Urinary bladder (tissue), 4 donors: ENCODE results near the gene CPLX3. TPM values are rescaled to one million over a fixed set of nuclear protein-coding genes. Genes with fewer than 3 reads are reported as not detected.

Experiments used
- DNase-seq: peaks from one replicate; pipeline ENCODE4 v3.0.0-alpha.2; 2015; ENCODE audit errors: extremely low spot score
- H3K27ac ChIP-seq: one replicate; pipeline ENCODE4 v1.5.1; 2013; ENCODE audit warnings: low read depth, mild to moderate bottlenecking, moderate library complexity
- H3K36me3 ChIP-seq: one replicate; pipeline ENCODE4 v1.6.1; 2013; ENCODE audit warnings: mild to moderate bottlenecking, moderate library complexity; ENCODE audit not compliant: insufficient read depth
- H3K4me1 ChIP-seq: one replicate; pipeline ENCODE4 v1.6.1; 2013; ENCODE audit warnings: mild to moderate bottlenecking, moderate library complexity; ENCODE audit not compliant: insufficient read depth
- H3K4me3 ChIP-seq: one replicate; pipeline ENCODE4 v1.5.1; 2013; ENCODE audit warnings: low read depth, low read length
- WGBS: extraction: QIAGEN DNeasy Blood & Tissue Kit; methylation state at CpG from one replicate; pipeline ENCODE4 v1.1.7; 2013; 5-methylcytosine and 5-hydroxymethylcytosine counted together
- polyA plus RNA-seq: library from polyadenylated mRNA; stranded (reverse); fragments of 200-250 nt; gene quantifications from one replicate; pipeline ENCODE4 v1.2.3, GENCODE V29; 2013
- total RNA-seq: library from RNA; depleted of rRNA; stranded (reverse); fragments of >200 nt; gene quantifications from one replicate; pipeline ENCODE4 v1.2.3, GENCODE V29; 2014
- donor health status: healthy with polysubstance abuse.
- donor health status: healthy.

The CPLX3 gene
- total and polyA plus RNA-seq, 2 donors, result 0.22 TPM; not detected in 1

- no peak overlapping the region for H3K27ac ChIP-seq
- 77% methylated on average over 12 of the region's 12 CpGs for WGBS
- H3K4me1 ChIP-seq, result no peaks in the 10 kb centered on the region
- DNase-seq, result no peak
- H3K4me3 ChIP-seq, result no peak overlapping the region
- no peaks in the 10 kb centered on the region for H3K36me3 ChIP-seq
These were observed 34.0 kb upstream of the CPLX3 start for GRCh38 chr15:74792227-74793016.

- Histone ChIP-seq H3K4me3 (no peak overlapping the region), H3K36me3 (no peaks in the 10 kb centered on the region), H3K27ac (no peak overlapping the region), H3K4me1 (no peaks in the 10 kb centered on the region)
- WGBS, result 70% methylated on average over 12 of the region's 12 CpGs
- DNase-seq, result no peak
These were observed 33.0 kb upstream of the CPLX3 start for GRCh38 chr15:74793135-74794028.

GRCh38 chr15:74794248-74794969, 32.0 kb upstream of the CPLX3 start:
- DNase-seq, result no peak
- Histone ChIP-seq H3K4me1 (no peaks in the 10 kb centered on the region), H3K36me3 (no peaks in the 10 kb centered on the region), H3K4me3 (no peak overlapping the region), H3K27ac (no peak overlapping the region)
- 89% methylated on average over 7 of the region's 9 CpGs for WGBS

- 91% methylated on average over 9 of the region's 9 CpGs for WGBS
- H3K4me3 ChIP-seq, result no peak overlapping the region
- no peak overlapping the region for H3K27ac ChIP-seq
- no peaks in the 10 kb centered on the region for H3K36me3 ChIP-seq
- no peak for DNase-seq
- H3K4me1 ChIP-seq, result no peaks in the 10 kb centered on the region
These were observed 31.5 kb upstream of the CPLX3 start for GRCh38 chr15:74794970-74795349.

GRCh38 chr15:74795966-74796625, 30.3 kb upstream of the CPLX3 start:
- no peaks in the 10 kb centered on the region for H3K36me3 ChIP-seq
- 93% methylated on average over 14 of the region's 14 CpGs for WGBS
- H3K27ac ChIP-seq, result no peak overlapping the region
- DNase-seq, result no peak
- H3K4me1 ChIP-seq, result no peaks in the 10 kb centered on the region
- H3K4me3 ChIP-seq, result no peak overlapping the region

- DNase-seq, result no peak
- peaks cover 6% of the 10 kb centered on the region for H3K36me3 ChIP-seq
- 85% methylated on average over 25 of the region's 25 CpGs for WGBS
These were observed 27.8 kb upstream of the CPLX3 start for GRCh38 chr15:74798388-74799254.

GRCh38 chr15:74799255-74799855, 27.1 kb upstream of the CPLX3 start:
- no peak for DNase-seq
- Histone ChIP-seq H3K4me3 (no peak overlapping the region), H3K27ac (no peak overlapping the region), H3K36me3 (peaks cover 8% of the 10 kb centered on the region), H3K4me1 (no peaks in the 10 kb centered on the region)
- WGBS, result 85% methylated on average over 16 of the region's 16 CpGs

More at GRCh38 chr15:74798388-74799254, 27.8 kb upstream of the CPLX3 start:
- Histone ChIP-seq H3K27ac (no peak overlapping the region), H3K4me3 (no peak overlapping the region), H3K4me1 (no peaks in the 10 kb centered on the region)

GRCh38 chr15:74799856-74800558, 26.4 kb upstream of the CPLX3 start:
- no peaks in the 10 kb centered on the region for H3K4me1 ChIP-seq
- peaks cover 8% of the 10 kb centered on the region for H3K36me3 ChIP-seq
- WGBS, result 51% methylated on average over 18 of the region's 18 CpGs
- peak overlapping the region; percentile 32 for H3K27ac ChIP-seq
- no peak overlapping the region for H3K4me3 ChIP-seq
- no peak for DNase-seq

- peaks cover 8% of the 10 kb centered on the region for H3K36me3 ChIP-seq
- no peaks in the 10 kb centered on the region for H3K4me1 ChIP-seq
- no peak for DNase-seq
- H3K4me3 ChIP-seq, result no peak overlapping the region
- no peak overlapping the region for H3K27ac ChIP-seq
- WGBS, result 85% methylated on average over 20 of the region's 20 CpGs
These were observed 25.8 kb upstream of the CPLX3 start for GRCh38 chr15:74800559-74801094.

GRCh38 chr15:74801311-74801997, 25.0 kb upstream of the CPLX3 start:
- Histone ChIP-seq H3K27ac (no peak overlapping the region), H3K4me3 (no peak overlapping the region), H3K36me3 (peaks cover 8% of the 10 kb centered on the region), H3K4me1 (no peaks in the 10 kb centered on the region)
- WGBS, result 85% methylated on average over 18 of the region's 18 CpGs
- no peak for DNase-seq

GRCh38 chr15:74802290-74802689, 24.1 kb upstream of the CPLX3 start:
- Histone ChIP-seq H3K36me3 (peaks cover 8% of the 10 kb centered on the region), H3K4me3 (no peak overlapping the region), H3K4me1 (no peaks in the 10 kb centered on the region), H3K27ac (no peak overlapping the region)
- no peak for DNase-seq
- 91% methylated on average over 20 of the region's 20 CpGs for WGBS
